SK-N-SH (cell line): ENCODE data around the gene AHNAK2. TPM values are rescaled to one million over a fixed set of nuclear protein-coding genes. Genes with fewer than 3 reads are reported as not detected.

Experiments used
- CTCF ChIA-PET: fragments of 300-600, 350-600 bp; formaldehyde crosslinking; extraction: SDS; loops from one replicate; lab custom pipeline; 2021; lab: Yijun Ruan, JAX
- POLR2A ChIA-PET: fragments of 350-600 bp; sonication (Branson Sonifier 250); formaldehyde crosslinking; extraction: SDS; loops from one replicate; lab custom pipeline; 2020; ENCODE audit warnings: antibody characterized with exemption, inconsistent platforms; lab: Yijun Ruan, JAX
- DNase-seq: peaks from one replicate; pipeline ENCODE4 v3.0.0; 2012
- H2AFZ ChIP-seq: fragments of 200-600 bp; sonication (generic); 2 replicates; pipeline ENCODE4 v1.8.1; 2016; ENCODE audit warnings: antibody characterized with exemption, mild to moderate bottlenecking, low read depth
- H3F3A ChIP-seq: fragments of 200-600 bp; sonication (generic); replicated peaks from 2 replicates; pipeline ENCODE3; 2016; ENCODE audit warnings: antibody characterized with exemption, mild to moderate bottlenecking; ENCODE audit not compliant: insufficient read depth
- H3K27ac ChIP-seq, 2 experiments: fragments of 200-500 bp in 1 of 2; fragments of 200-600 bp in 1 of 2; sonication (Bioruptor generic) in 1 of 2; sonication (generic), shearing (Covaris generic) in 1 of 2; 2 replicates each; pipeline versions ENCODE4 v1.5.1 to v1.6.1; 2014 to 2016; ENCODE audit warnings: low read depth in 2 of 2, inconsistent platforms in 1 of 2, low read length in 1 of 2, mild to moderate bottlenecking in 1 of 2, mixed read lengths in 1 of 2
- H3K27me3 ChIP-seq: fragments of 200-600 bp; sonication (generic), shearing (Covaris generic); 2 replicates; pipeline ENCODE4 v1.6.1; 2016; ENCODE audit warnings: mixed run types; ENCODE audit not compliant: insufficient read depth
- H3K36me3 ChIP-seq, 2 experiments: fragments of 200-500 bp in 1 of 2; fragments of 200-600 bp in 1 of 2; sonication (Bioruptor generic) in 1 of 2; sonication (generic) in 1 of 2; replicated peaks in 1 of 2; 2 replicates each; pipeline versions ENCODE3 to v1.5.1; 2014 to 2016; ENCODE audit warnings: low read length in 1 of 2, mild to moderate bottlenecking in 1 of 2; ENCODE audit not compliant: insufficient read depth in 2 of 2, control insufficient read depth in 1 of 2
- H3K4me1 ChIP-seq, 2 experiments: fragments of 200-500 bp in 1 of 2; fragments of 200-600 bp in 1 of 2; sonication (Bioruptor generic) in 1 of 2; sonication (generic), shearing (Covaris generic) in 1 of 2; 2 replicates each; pipeline versions ENCODE4 v1.5.1 to v1.6.1; 2014 to 2016; ENCODE audit warnings: low read depth in 1 of 2, low read length in 1 of 2, mixed run types in 1 of 2; ENCODE audit not compliant: insufficient read depth in 2 of 2, control insufficient read depth in 1 of 2
- H3K4me2 ChIP-seq: fragments of 200-600 bp; sonication (generic), shearing (Covaris generic); 2 replicates; pipeline ENCODE4 v1.6.1; 2017; ENCODE audit warnings: mixed run types
- H3K4me3 ChIP-seq, 2 experiments: fragments of 200-500 bp in 1 of 2; fragments of 200-600 bp in 1 of 2; sonication (Bioruptor generic) in 1 of 2; sonication (generic), shearing (Covaris generic) in 1 of 2; 2 replicates each; pipeline versions ENCODE4 v1.5.1 to v1.8.1; 2014 to 2016; ENCODE audit warnings: low read depth in 2 of 2, inconsistent platforms in 1 of 2, low read length in 1 of 2, mild to moderate bottlenecking in 1 of 2, mixed read lengths in 1 of 2, moderate library complexity in 1 of 2
- H3K79me2 ChIP-seq: fragments of 200-600 bp; sonication (generic); 2 replicates; pipeline ENCODE4 v1.8.1; 2017; ENCODE audit warnings: mild to moderate bottlenecking; ENCODE audit not compliant: insufficient read depth
- H3K9ac ChIP-seq: fragments of 200-600 bp; sonication (generic); 2 replicates; pipeline ENCODE4 v1.6.1; 2017; ENCODE audit warnings: mixed run types
- H3K9me2 ChIP-seq: fragments of 200-600 bp; sonication (generic); 2 replicates; pipeline ENCODE4 v1.6.1; 2017; ENCODE audit warnings: mixed run types
- H3K9me3 ChIP-seq: fragments of 200-600 bp; sonication (generic); 2 replicates; pipeline ENCODE4 v1.6.1; 2017; ENCODE audit warnings: mixed run types, mild to moderate bottlenecking, moderate library complexity
- H4K20me1 ChIP-seq: fragments of 200-600 bp; sonication (generic); 2 replicates; pipeline ENCODE4 v1.6.1; 2017; ENCODE audit warnings: mild to moderate bottlenecking, mixed run types; ENCODE audit not compliant: insufficient read depth
- FOSL2 ChIP-seq: IDR thresholded peaks from 2 replicates; pipeline ENCODE4 v1.4.0; 2012; ENCODE audit warnings: low read depth, mild to moderate bottlenecking, moderate library complexity, borderline replicate concordance
- GABPA ChIP-seq: IDR thresholded peaks from 2 replicates; pipeline ENCODE4 v1.4.0; 2012; ENCODE audit warnings: low read depth, mild to moderate bottlenecking
- JUND ChIP-seq: IDR thresholded peaks from 2 replicates; pipeline ENCODE4 v1.4.0; 2012
- NFIC ChIP-seq: IDR thresholded peaks from 2 replicates; pipeline ENCODE4 v1.4.0; 2012; ENCODE audit warnings: borderline replicate concordance
- PBX3 ChIP-seq: IDR thresholded peaks from 2 replicates; pipeline ENCODE4; 2012
- RAD21 ChIP-seq: IDR thresholded peaks from 2 replicates; pipeline ENCODE4 v1.6.1; 2012; ENCODE audit warnings: mild to moderate bottlenecking, low read length
- RCOR1 ChIP-seq: fragments of 150-350 bp; IDR thresholded peaks from 2 replicates; pipeline ENCODE4 v1.6.1; 2017; ENCODE audit warnings: antibody characterized with exemption, low read length
- RFX5 ChIP-seq: IDR thresholded peaks from 2 replicates; pipeline ENCODE4 v1.6.1; 2012; ENCODE audit warnings: mild to moderate bottlenecking, improper control_type of control experiment, low read length
- SMC3 ChIP-seq: IDR thresholded peaks from 2 replicates; pipeline ENCODE4 v1.6.1; 2012; ENCODE audit warnings: low read depth, low read length, improper control_type of control experiment
- YY1 ChIP-seq: IDR thresholded peaks from 2 replicates; pipeline ENCODE4 v1.4.0; 2012; ENCODE audit warnings: low read depth, mild to moderate bottlenecking
- WGBS: methylation state at CpG from one replicate; pipeline ENCODE4 v1.1.6; 2017; ENCODE audit warnings: low lambda C conversion rate; 5-methylcytosine and 5-hydroxymethylcytosine counted together
- polyA plus RNA-seq, 3 experiments: library from polyadenylated mRNA; depleted of rRNA; stranded (reverse); fragments of >200 nt; gene quantifications; 2 replicates each; pipeline ENCODE4 v1.2.3, GENCODE V29; 2012
- TF ChIP-seq, protein P1 (sequence below): IDR thresholded peaks from 2 replicates; pipeline ENCODE4 v1.6.1; 2012; ENCODE audit warnings: mild to moderate bottlenecking, low read depth, low read length, moderate library complexity
- TF ChIP-seq, protein P2 (sequence below): fragments of 200-600 bp; sonication (generic); IDR thresholded peaks from 2 replicates; pipeline ENCODE4 v1.6.1; 2017; ENCODE audit warnings: antibody characterized with exemption, mild to moderate bottlenecking, moderate library complexity
- TF ChIP-seq, protein P3 (sequence below): IDR thresholded peaks from 2 replicates; pipeline ENCODE4 v1.4.0; 2012; ENCODE audit warnings: low read depth

Gene AHNAK2
- polyA plus RNA-seq, 1 of the 3 experiments (the other 2 are of a cell fraction) = 33.5 TPM

DNA sequence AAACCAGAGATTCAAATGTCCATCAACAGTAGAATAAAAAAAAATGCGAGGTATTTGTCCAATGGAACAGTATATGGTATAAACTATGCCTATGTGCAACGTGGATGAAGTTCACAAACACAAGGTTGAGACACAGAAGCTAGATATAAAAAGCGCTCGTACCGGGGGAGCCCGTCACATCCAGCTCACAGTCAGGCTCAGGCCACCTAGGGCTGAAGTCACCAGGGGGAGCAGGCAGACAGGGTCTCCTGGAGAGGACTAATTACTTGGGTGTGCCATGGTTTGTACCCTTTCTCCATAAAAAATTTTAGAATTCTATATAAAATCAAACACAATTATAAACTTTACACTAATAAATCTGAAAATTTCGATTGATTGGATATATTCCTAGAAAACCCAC is 13.6 kb downstream of the AHNAK2 start (continued):
- TF ChIP-seq, protein P1, sequence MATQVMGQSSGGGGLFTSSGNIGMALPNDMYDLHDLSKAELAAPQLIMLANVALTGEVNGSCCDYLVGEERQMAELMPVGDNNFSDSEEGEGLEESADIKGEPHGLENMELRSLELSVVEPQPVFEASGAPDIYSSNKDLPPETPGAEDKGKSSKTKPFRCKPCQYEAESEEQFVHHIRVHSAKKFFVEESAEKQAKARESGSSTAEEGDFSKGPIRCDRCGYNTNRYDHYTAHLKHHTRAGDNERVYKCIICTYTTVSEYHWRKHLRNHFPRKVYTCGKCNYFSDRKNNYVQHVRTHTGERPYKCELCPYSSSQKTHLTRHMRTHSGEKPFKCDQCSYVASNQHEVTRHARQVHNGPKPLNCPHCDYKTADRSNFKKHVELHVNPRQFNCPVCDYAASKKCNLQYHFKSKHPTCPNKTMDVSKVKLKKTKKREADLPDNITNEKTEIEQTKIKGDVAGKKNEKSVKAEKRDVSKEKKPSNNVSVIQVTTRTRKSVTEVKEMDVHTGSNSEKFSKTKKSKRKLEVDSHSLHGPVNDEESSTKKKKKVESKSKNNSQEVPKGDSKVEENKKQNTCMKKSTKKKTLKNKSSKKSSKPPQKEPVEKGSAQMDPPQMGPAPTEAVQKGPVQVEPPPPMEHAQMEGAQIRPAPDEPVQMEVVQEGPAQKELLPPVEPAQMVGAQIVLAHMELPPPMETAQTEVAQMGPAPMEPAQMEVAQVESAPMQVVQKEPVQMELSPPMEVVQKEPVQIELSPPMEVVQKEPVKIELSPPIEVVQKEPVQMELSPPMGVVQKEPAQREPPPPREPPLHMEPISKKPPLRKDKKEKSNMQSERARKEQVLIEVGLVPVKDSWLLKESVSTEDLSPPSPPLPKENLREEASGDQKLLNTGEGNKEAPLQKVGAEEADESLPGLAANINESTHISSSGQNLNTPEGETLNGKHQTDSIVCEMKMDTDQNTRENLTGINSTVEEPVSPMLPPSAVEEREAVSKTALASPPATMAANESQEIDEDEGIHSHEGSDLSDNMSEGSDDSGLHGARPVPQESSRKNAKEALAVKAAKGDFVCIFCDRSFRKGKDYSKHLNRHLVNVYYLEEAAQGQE = no peak
- no peak for TF ChIP-seq SMC3
- TF ChIP-seq NFIC = no peak
- no peak for TF ChIP-seq GABPA
- TF ChIP-seq PBX3 = no peak
- TF ChIP-seq, protein P2, sequence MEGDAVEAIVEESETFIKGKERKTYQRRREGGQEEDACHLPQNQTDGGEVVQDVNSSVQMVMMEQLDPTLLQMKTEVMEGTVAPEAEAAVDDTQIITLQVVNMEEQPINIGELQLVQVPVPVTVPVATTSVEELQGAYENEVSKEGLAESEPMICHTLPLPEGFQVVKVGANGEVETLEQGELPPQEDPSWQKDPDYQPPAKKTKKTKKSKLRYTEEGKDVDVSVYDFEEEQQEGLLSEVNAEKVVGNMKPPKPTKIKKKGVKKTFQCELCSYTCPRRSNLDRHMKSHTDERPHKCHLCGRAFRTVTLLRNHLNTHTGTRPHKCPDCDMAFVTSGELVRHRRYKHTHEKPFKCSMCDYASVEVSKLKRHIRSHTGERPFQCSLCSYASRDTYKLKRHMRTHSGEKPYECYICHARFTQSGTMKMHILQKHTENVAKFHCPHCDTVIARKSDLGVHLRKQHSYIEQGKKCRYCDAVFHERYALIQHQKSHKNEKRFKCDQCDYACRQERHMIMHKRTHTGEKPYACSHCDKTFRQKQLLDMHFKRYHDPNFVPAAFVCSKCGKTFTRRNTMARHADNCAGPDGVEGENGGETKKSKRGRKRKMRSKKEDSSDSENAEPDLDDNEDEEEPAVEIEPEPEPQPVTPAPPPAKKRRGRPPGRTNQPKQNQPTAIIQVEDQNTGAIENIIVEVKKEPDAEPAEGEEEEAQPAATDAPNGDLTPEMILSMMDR = no peak
- TF ChIP-seq RAD21 = no peak

- WGBS = 85% methylated on average over 14 of the region's 25 CpGs
- ChIA-PET POLR2A (no interaction called here), CTCF (interaction anchor here (1.6 to 2.1 kb wide), 3 partner anchors 19 to 130 kb away, joined by 4 to 11 read pairs (median 10); no protein-coding TSS in a partner anchor)
- Histone ChIP-seq H3K4me1 (no peaks in the 10 kb centered on the region), H3K9ac (no peak overlapping the region), H3K4me2 (no peak overlapping the region), H2AFZ (no peak overlapping the region), H3K9me2 (no peaks in the 10 kb centered on the region), H3K4me3 (no peak overlapping the region), H4K20me1 (0 out of 2 replicates have a peak, but pooled peaks cover 6% of the 10 kb centered on the region), H3K36me3 (peaks cover 37 to 39% of the 10 kb centered on the region in 2 experiments), H3K9me3 (no peaks in the 10 kb centered on the region), H3K79me2 (peaks cover 40% of the 10 kb centered on the region), H3K27me3 (no peaks in the 10 kb centered on the region), H3K27ac (no peak overlapping the region), H3F3A (no peaks in the 10 kb centered on the region)
- no peak for DNase-seq
- TF ChIP-seq, protein P3, sequence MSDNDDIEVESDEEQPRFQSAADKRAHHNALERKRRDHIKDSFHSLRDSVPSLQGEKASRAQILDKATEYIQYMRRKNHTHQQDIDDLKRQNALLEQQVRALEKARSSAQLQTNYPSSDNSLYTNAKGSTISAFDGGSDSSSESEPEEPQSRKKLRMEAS = no peak
- TF ChIP-seq YY1 (no peak), FOSL2 (no peak), RFX5 (no peak), RCOR1 (no peak), JUND (no peak)
These were observed 20.7 kb downstream of the AHNAK2 start for GRCh38 chr14:104957146-104958113.
